HG02610 (cell line): ENCODE measurements around the gene SNX12.

Experiments
- ATAC-seq: cut with Tn5 transposase; IDR thresholded peaks from one replicate; pipeline ENCODE4 v1.9.1; 2021; ENCODE audit warnings: mild to moderate bottlenecking, moderate library complexity; ENCODE audit not compliant: unreplicated experiment

Gene SNX12

GRCh38 chrX:71068044-71068918 lies at the start of gene SNX12:
SNX12 (minus strand) TSS chrX:71068334; CDS start chrX:71068306, 28 bp downstream.
- ATAC-seq, result peak; percentile 96

DNA sequence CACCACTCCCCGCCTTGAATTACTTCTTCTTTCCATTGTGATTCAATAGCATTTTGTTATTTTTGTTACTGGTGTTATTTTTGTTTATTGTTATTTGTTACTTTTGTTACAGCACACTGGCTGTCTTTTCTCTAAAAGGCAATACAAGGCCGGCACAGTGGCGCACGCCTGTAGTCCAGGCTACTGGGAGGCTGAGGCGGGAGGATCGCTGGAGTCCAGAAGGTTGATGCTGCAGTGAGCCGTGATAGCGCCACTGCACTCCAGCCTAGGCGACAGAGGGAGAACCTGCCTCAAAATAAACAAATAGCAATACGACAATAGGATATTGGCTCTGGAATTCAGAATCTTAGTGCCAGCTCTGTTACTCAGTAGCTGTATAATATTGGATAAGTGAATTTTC lies 49.2 kb upstream of the SNX12 start:
- no peak for ATAC-seq

DNA sequence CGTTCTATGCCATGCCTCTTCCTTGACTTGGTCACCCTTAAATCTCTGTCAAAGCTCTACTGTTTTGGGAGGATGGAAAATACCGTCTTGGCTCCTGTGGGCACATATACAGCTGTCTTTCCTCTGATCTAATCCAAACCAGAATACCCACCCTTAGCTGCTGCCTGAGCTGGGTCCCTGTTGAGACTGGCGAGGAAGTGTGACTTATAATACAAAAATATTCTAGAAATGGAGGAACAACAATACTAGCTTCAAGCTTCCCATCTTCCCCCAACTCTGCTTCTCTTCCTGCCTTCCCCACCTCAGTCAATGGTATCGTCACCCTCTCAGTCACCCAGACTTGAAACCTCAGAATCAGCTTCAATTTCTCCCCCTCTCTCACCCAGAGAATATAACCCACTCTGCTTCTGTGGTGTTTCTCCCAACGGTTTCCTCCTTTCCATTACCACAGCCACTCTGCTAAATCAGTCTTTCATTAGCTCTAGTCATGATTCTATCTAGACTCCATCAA lies 43.8 kb upstream of the SNX12 start:
- peak; percentile 28 for ATAC-seq

- peak; percentile 95 for ATAC-seq
These were observed 43.2 kb upstream of the SNX12 start, which contains the start of gene IL2RG for GRCh38 chrX:71111141-71111843. IL2RG (minus strand) TSS chrX:71111577; CDS start chrX:71111539, 38 bp downstream.

GRCh38 chrX:71109051-71109450 lies 40.9 kb upstream of the SNX12 start:
- ATAC-seq, result no peak

DNA sequence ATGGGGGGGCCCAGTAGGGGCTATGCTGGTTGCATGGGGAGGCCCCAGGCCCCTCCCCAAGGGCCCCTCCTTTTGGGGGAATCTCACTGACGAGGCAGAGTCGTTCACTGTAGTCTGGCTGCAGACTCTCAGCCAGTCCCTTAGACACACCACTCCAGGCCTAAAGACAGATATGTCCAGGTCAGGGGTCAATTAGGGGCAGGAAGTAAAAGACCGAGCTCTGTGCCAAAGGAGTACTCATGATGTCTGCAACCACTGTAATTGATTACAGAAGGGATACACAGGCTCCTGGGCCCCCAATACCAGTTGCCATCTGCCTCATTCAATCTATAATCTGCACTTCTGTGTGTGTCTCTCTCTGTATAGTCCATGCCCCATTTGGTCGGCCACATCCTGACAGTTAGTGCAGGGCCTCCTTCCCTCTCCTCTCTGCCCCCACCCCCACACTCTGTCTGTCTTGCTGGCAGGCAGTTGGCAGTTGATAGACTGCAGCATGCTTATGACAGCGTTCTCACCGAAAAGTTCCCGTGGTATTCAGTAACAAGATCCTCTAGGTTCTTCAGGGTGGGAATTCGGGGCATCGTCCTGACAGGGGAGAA lies 39.7 kb upstream of the SNX12 start:
- no peak for ATAC-seq

- ATAC-seq, result no peak
These were observed 39.1 kb upstream of the SNX12 start for GRCh38 chrX:71107245-71107644.

DNA sequence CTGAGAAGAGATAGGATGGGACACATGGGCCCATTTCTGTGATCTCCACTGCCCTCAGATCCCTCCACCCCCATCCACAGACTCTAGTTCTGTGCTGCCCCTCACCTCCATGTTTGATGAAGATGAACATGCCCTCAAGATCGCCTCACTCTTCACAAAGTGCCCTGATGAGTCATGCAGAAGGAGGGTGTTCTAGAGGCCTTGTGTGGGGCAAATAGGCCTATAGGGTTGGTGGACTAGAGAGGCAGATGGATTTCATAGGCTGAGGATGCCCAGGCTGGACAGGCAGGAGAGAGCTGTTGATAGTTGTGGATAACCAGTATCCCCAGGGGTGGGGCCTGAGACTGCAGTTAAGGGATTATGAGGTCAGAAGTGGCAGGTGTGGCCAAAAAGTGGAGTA lies 38.3 kb upstream of the SNX12 start, which contains the start of gene CXorf65:
CXorf65 (minus strand) TSS at position 314 of the 400 bp plus-strand sequence; CDS start at position 130, 184 bp downstream.
- no peak for ATAC-seq

DNA sequence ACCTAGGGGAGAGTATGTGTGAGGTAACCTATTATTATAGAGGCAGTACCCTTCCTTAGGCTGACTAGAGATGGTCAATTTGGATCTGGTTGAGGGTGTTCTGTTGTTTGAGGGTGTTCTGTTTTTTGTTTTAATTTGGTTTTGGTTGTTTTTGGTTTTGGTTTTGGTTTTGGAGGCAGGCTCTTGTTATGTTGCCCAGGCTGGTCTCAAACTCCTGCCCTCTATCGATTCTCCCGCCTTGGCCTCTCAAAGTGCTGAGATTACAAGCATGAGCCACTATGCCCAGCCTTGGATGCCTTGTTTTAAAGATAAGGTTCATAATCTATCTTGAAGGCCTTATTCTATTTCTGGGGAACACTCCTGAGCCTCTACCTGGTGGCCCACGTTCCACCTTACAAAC lies 37.5 kb upstream of the SNX12 start:
- no peak for ATAC-seq

DNA sequence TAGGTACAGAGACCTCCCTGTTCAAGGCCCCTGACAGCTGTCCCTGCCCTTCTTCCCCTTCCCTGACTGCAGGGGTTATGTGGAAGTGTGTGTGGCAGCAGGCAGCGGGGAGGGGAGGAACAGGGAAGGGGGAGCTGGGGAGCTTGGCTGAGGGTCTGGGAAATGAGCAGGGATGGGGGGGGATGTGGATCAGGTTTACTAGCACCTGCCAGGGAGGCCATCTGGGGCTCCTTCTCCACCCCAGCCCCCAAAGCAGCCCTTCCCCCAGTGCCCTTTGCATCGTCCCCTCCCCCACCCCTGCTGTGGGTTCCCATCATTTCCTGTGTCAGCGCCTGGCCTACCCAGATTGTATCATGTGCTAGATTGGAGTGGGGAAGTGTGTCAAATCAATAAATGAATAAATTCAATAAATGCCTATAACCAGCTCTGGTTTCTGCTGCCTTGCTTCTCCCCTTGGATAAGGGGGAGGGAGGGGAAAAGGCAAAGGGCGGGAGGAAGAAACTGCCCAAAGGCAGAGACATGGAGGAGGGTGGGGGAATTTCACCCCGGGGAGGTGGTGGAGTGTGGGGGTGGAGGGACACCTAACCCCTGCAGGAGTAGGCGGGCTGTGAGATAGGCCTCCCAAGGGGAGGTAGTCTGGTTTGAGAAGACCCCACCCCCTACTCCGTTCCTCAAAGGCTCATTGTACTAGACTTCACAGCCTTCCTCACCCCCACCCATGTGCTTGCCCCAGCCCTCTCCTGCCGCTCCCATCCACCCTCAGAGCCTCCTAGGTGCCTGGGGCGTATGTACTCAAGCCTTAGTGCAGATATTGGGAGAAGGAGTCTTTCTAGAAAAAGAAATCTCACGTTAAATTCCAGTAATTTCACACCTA lies 35.2 kb upstream of the SNX12 start:
- ATAC-seq, result peak; percentile 61

GRCh38 chrX:71102292-71102691 lies 34.2 kb upstream of the SNX12 start:
- no peak for ATAC-seq

- no peak for ATAC-seq
These were observed 32.7 kb upstream of the SNX12 start for GRCh38 chrX:71100581-71101505.

DNA sequence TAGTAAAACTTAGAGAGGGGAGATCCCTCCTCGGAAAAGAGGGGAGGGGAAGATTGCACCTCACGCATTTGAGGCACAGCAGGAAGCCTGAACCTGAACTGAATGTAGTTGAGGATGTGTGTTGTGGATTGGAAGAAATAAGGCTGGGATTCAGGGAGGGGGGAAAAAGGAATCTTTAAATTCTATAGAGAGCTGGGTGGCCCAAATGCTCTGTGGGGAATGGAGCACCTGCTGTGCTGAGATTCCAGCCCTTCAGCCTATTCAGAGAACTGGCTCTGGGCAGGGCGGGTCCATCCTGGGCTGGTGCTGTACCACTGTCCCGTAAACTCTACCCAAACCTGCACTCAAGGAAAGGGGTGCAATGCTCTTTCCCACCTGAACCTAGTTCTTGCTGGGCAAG lies 31.6 kb upstream of the SNX12 start:
- no peak for ATAC-seq

DNA sequence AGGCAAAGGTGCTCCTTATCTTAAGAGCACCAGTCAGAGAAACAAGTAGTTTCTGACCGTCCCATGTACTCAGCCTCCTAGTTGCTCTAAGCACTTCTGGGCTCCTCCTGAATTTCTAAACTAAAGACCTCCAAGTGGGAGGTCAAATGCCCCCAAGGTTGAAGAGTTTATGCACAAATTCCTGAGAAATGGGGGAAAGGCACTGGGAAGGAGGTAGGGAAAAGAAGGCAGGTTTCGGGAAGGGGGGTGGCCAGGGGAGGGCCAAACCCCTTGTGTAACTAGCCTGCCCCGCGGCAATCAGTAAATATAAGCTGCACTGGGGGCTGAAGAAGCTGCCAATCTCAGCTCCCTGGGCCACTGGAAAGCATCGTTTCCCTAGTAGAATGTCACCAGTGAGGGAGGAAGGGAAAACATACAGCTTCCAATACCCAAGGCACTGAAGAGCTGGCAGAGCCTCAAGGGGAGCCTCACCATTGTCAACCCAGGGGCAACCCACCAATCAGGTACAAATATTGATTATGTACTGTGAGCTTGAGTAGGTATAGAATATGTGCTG lies 30.9 kb upstream of the SNX12 start:
- ATAC-seq, result no peak

- ATAC-seq, result peak; percentile 36
These were observed 30.2 kb upstream of the SNX12 start for GRCh38 chrX:71098302-71098701.

- ATAC-seq, result no peak
These were observed 28.6 kb upstream of the SNX12 start for GRCh38 chrX:71096760-71097032.

- no peak for ATAC-seq
These were observed 28.0 kb upstream of the SNX12 start for GRCh38 chrX:71095981-71096759.

DNA sequence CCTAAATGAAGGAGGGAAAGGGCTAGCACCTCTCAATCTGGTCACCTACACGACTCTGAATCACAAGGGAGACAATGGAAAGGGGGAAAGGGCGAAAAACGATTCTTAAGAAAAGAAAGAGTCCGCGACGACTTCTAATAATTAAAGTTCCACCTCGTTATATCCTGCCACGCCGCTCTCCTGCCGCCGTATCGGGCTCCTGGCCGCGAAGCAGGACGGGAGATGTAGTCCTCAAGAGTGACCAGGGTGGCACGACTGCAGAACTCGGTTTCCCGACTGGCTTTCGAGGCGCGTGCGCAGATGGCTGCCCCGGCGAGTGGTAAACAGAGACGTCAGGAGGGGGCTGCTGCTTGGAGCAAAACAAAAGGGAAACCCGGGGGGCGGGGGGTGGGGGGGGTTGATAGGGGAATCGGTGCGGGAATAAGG lies 27.4 kb upstream of the SNX12 start, which contains the start of gene FOXO4:
FOXO4 (plus strand) TSS at position 297 of the 426 bp plus-strand sequence. CDS start 678 bp downstream, outside the sequence.
- ATAC-seq, result peak; percentile 93
